ENCODE measurements around the gene SPATS2L.

Gene SPATS2L

GRCh38 chr2:200302940-200303727 lies 3.4 kb upstream of the SPATS2L start:
- TF ChIP-seq MAX (IDR thresholded peaks at IDR 0.05) (no peak), EP300 (IDR thresholded peaks at IDR 0.05; ENCODE audit: borderline replicate concordance) (no peak), USF1 (IDR thresholded peaks at IDR 0.05) (no peak), ZBTB7A (IDR thresholded peaks at IDR 0.05; ENCODE audit: low read depth) (no peak), CREB1 (IDR thresholded peaks at IDR 0.05; ENCODE audit: low read depth) (no peak), TCF12 (IDR thresholded peaks at IDR 0.05; ENCODE audit: low read depth) (no peak), YY1 (IDR thresholded peaks at IDR 0.05; ENCODE audit: low read depth) (no peak)
- TF ChIP-seq, protein P1, sequence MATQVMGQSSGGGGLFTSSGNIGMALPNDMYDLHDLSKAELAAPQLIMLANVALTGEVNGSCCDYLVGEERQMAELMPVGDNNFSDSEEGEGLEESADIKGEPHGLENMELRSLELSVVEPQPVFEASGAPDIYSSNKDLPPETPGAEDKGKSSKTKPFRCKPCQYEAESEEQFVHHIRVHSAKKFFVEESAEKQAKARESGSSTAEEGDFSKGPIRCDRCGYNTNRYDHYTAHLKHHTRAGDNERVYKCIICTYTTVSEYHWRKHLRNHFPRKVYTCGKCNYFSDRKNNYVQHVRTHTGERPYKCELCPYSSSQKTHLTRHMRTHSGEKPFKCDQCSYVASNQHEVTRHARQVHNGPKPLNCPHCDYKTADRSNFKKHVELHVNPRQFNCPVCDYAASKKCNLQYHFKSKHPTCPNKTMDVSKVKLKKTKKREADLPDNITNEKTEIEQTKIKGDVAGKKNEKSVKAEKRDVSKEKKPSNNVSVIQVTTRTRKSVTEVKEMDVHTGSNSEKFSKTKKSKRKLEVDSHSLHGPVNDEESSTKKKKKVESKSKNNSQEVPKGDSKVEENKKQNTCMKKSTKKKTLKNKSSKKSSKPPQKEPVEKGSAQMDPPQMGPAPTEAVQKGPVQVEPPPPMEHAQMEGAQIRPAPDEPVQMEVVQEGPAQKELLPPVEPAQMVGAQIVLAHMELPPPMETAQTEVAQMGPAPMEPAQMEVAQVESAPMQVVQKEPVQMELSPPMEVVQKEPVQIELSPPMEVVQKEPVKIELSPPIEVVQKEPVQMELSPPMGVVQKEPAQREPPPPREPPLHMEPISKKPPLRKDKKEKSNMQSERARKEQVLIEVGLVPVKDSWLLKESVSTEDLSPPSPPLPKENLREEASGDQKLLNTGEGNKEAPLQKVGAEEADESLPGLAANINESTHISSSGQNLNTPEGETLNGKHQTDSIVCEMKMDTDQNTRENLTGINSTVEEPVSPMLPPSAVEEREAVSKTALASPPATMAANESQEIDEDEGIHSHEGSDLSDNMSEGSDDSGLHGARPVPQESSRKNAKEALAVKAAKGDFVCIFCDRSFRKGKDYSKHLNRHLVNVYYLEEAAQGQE (IDR thresholded peaks at IDR 0.05; ENCODE audit: low read depth): no peak

GRCh38 chr2:200305797-200306195 lies 697 bp upstream of the SPATS2L start:
- TF ChIP-seq ZBTB7A (IDR thresholded peaks at IDR 0.05; ENCODE audit: low read depth): no peak
- TF ChIP-seq CREB1 (IDR thresholded peaks at IDR 0.05; ENCODE audit: low read depth): 0 out of 2 replicates have a peak, but pooled peaks have one; percentile 30

DNA sequence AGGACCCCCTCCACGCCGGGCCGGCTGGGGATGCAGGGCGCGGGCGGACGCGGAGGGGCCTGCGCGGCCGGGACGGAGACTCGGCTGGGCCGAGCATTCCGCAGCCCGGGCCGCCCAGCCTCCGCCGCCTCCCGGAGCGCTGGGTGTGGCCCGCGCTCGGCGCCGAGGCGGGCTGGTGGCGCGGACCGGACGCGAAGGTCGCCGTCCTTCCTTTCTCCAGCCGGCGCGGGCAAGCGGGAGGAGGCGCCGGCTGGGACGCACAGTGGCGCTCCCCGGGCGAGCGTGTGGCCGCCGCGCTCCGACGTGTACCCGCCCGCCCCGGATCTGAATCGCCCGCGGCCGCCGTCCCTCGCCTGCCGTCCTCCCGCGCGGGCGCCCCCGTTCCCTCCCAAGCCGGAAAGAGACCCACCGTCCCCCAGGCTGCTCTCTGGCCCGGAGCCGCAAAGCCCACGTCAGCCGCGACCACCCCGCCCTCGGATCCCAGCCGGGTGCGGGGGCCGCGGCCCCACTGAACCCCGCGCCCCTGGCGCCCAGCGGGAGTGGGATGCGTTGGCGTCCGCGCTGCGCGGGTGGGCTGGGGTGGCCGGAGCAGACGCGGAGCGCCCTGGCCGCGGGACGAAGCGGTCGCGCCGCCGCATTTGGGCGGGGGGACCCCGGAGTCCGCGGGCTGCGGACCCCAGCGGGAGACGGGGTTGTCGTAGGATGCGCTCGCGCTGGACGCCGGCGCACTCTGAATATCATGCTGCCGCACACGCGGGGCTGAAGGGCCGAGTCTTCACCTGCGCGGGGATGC lies 634 bp downstream of the SPATS2L start:
- TF ChIP-seq YY1 (IDR thresholded peaks at IDR 0.05; ENCODE audit: low read depth) (no peak; the same call in 1 of the 2 replicates), MAX (IDR thresholded peaks at IDR 0.05) (0 out of 2 replicates have a peak, but pooled peaks have one; percentile 18)

- TF ChIP-seq TEAD4 (IDR thresholded peaks at IDR 0.05): no peak
- no peak for TF ChIP-seq RAD21 (IDR thresholded peaks at IDR 0.05; ENCODE audit: low read depth)
- no peak for TF ChIP-seq EP300 (IDR thresholded peaks at IDR 0.05; ENCODE audit: borderline replicate concordance)
- TF ChIP-seq USF1 (IDR thresholded peaks at IDR 0.05): no peak
- TF ChIP-seq ZBTB7A (IDR thresholded peaks at IDR 0.05; ENCODE audit: low read depth): no peak
- no peak for TF ChIP-seq YY1 (IDR thresholded peaks at IDR 0.05; ENCODE audit: low read depth)
- no peak for TF ChIP-seq TAF1 (IDR thresholded peaks at IDR 0.05; ENCODE audit: low read depth)
- TF ChIP-seq MAX (IDR thresholded peaks at IDR 0.05): no peak
Measured at GRCh38 chr2:200307724-200308545, 1.4 kb downstream of the SPATS2L start.

DNA sequence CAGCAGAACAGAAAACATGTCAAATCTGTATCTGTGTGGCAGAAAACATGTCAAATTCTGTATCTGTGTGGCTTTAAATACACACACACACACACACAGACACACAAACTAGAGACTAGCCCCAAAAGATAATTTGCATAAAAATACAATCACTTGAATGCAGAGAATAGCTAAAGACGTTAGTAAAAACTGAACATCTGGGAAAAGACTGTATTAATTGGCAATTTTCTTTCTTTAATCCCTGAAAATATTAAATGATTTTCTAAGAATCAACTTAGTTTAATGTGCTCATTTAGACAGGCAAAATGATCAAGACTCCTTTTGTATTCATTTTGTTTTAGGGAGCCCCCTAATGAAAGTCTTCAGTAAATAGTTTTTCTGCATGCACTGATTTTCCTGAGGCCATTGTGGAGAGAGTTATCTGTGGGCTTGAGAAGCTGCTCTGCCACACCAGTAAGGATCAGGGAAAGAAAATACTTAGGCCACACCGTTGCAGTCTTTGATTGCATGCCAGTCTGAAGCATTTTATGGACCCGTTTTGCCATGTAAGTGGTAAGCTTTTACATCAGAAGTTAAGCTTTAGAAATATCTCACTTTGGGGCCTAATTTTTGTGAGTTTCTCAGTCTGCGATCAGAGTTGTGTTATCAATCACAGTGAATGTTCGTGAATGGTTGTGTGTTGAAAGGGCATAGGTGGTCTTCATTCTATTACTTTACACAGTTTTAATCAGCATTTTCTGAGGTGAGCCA lies 2.2 kb downstream of the SPATS2L start:
- TF ChIP-seq CREB1 (IDR thresholded peaks at IDR 0.05; ENCODE audit: low read depth): no peak
- no peak for TF ChIP-seq MAX (IDR thresholded peaks at IDR 0.05)
- TF ChIP-seq RAD21 (IDR thresholded peaks at IDR 0.05; ENCODE audit: low read depth): no peak
- TF ChIP-seq USF1 (IDR thresholded peaks at IDR 0.05): no peak
- TF ChIP-seq TAF1 (IDR thresholded peaks at IDR 0.05; ENCODE audit: low read depth): no peak
- no peak for TF ChIP-seq ZBTB7A (IDR thresholded peaks at IDR 0.05; ENCODE audit: low read depth)
- no peak for TF ChIP-seq NFIC (IDR thresholded peaks at IDR 0.05)
- no peak for TF ChIP-seq YY1 (IDR thresholded peaks at IDR 0.05; ENCODE audit: low read depth)
- TF ChIP-seq TEAD4 (IDR thresholded peaks at IDR 0.05): no peak
- TF ChIP-seq CEBPB (IDR thresholded peaks at IDR 0.05): no peak
- TF ChIP-seq EP300 (IDR thresholded peaks at IDR 0.05; ENCODE audit: borderline replicate concordance): no peak
- no peak for TF ChIP-seq FOXM1 (IDR thresholded peaks at IDR 0.05; ENCODE audit: borderline replicate concordance, low read depth)
- no peak for TF ChIP-seq TCF12 (IDR thresholded peaks at IDR 0.05; ENCODE audit: low read depth)
- TF ChIP-seq, protein P1 (IDR thresholded peaks at IDR 0.05; ENCODE audit: low read depth): no peak

All from Ishikawa (cell line).